Femur (tissue), 1 donor: ENCODE results near the gene MAP4K3.
"Not testable (repeated sequence)": the region's sequence is repeated elsewhere in the genome, so short reads cannot be mapped to it uniquely, and the experiment has no call there.

Source experiments
- DNase-seq: peaks from one replicate; pipeline ENCODE4 v3.0.0-alpha.2; 2017

MAP4K3 gene

GRCh38 chr2:39407516-39408296, 29.4 kb downstream of the MAP4K3 start:
- DNase-seq = no peak

- no peak for DNase-seq
Observed at GRCh38 chr2:39405364-39405763, 31.7 kb downstream of the MAP4K3 start.

GRCh38 chr2:39403311-39403710, 33.8 kb downstream of the MAP4K3 start:
- no peak for DNase-seq

- DNase-seq = no peak
Observed at GRCh38 chr2:39401319-39401718, 35.8 kb downstream of the MAP4K3 start.

- no peak for DNase-seq
Observed at GRCh38 chr2:39399570-39399969, 37.5 kb downstream of the MAP4K3 start.

- DNase-seq = no peak
Observed at GRCh38 chr2:39395313-39395712, 41.8 kb downstream of the MAP4K3 start.

GRCh38 chr2:39394516-39394961, 42.5 kb downstream of the MAP4K3 start:
- DNase-seq = no peak

- DNase-seq = no peak
Observed at GRCh38 chr2:39392672-39393071, 44.4 kb downstream of the MAP4K3 start.

GRCh38 chr2:39390216-39390615, 46.9 kb downstream of the MAP4K3 start:
- DNase-seq = no peak

GRCh38 chr2:39386064-39386463, 51.0 kb downstream of the MAP4K3 start:
- no peak for DNase-seq

GRCh38 chr2:39385172-39385571, 51.9 kb downstream of the MAP4K3 start:
- DNase-seq = no peak

- not testable (repeated sequence) for DNase-seq
Observed at GRCh38 chr2:39384071-39384470, 53.0 kb downstream of the MAP4K3 start.

GRCh38 chr2:39383146-39383545, 53.9 kb downstream of the MAP4K3 start:
- DNase-seq = no peak

GRCh38 chr2:39381653-39382052, 55.4 kb downstream of the MAP4K3 start:
- no peak for DNase-seq

- no peak for DNase-seq
Observed at GRCh38 chr2:39380525-39381150, 56.4 kb downstream of the MAP4K3 start.

GRCh38 chr2:39379643-39380524, 57.2 kb downstream of the MAP4K3 start:
- no peak for DNase-seq

- no peak for DNase-seq
Observed at GRCh38 chr2:39378968-39379367, 58.1 kb downstream of the MAP4K3 start.

- no peak for DNase-seq
Observed at GRCh38 chr2:39377226-39377939, 59.7 kb downstream of the MAP4K3 start.

GRCh38 chr2:39375917-39376316, 61.2 kb downstream of the MAP4K3 start:
- no peak for DNase-seq

- no peak for DNase-seq
Observed at GRCh38 chr2:39373181-39373802, 63.8 kb downstream of the MAP4K3 start.

GRCh38 chr2:39370101-39370500, 67.0 kb downstream of the MAP4K3 start:
- no peak for DNase-seq

- no peak for DNase-seq
Observed at GRCh38 chr2:39368846-39369245, 68.2 kb downstream of the MAP4K3 start.
